Mammary epithelial cell (primary cell): ENCODE measurements around the gene PFKP.

Experiments used
- CTCF ChIP-seq, 2 donors: IDR thresholded peaks in 1 of 2; conservative IDR thresholded peaks in 1 of 2; 2 replicates each; pipeline ENCODE4 v1.5.1; 2011 to 2012; ENCODE audit warnings: inconsistent platforms in 2 of 2, low read length in 2 of 2, mild to moderate bottlenecking in 2 of 2, control low read depth in 1 of 2, low read depth in 1 of 2; ENCODE audit not compliant: insufficient read depth in 1 of 2; ENCODE audit errors: extremely low read depth in 1 of 2
- EZH2 ChIP-seq: IDR thresholded peaks from 2 replicates; pipeline ENCODE4 v1.6.1; 2012; ENCODE audit warnings: low read length, inconsistent platforms, borderline replicate concordance

GRCh38 chr10:3124412-3125175 is 57.2 kb downstream of the PFKP start:
- no peak for TF ChIP-seq CTCF (conservative IDR thresholded peaks at IDR 0.05 in 1 of 2, IDR thresholded peaks at IDR 0.05 in 1 of 2; ENCODE audit: extremely low read depth in 1 of 2, insufficient read depth in 1 of 2, low read depth in 1 of 2, low read length in 2 of 2)
- TF ChIP-seq EZH2, result no peak
